ENCODE data around the gene ADGRF3. TPM values are rescaled to one million over a fixed set of nuclear protein-coding genes. Genes with fewer than 3 reads are reported as not detected.

The ADGRF3 gene
- total and polyA plus RNA-seq, 9 of the 15 experiments (the other 6 are each of a cell fraction or from before 2014, with no cell fraction given) = 0.04 to 0.54 (median 0.16) TPM; not detected in 2

DNA sequence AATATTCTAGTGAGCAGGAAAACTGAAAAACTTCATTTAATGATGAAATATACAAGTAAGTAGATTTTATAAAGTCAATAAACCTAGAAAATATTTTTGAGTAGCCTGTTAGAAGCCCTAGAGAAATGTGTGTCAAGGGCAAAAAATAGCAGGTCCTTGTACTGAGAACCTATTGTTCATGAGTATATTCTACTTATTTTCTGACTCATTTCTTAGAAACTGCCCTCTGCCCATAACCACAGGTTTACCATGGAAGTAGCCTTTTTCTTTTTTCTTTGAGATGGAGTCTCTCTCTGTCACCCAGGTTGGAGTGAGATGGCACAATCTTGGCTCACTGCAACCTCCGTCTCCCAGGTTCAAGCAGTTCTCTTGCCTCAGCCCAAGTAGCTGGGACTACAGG lies 20.1 kb downstream of the ADGRF3 start:
- DNase-seq (ENCODE audit: extremely low read depth in 1 of 4, low spot score in 3 of 4) = no peak
- no peak overlapping the region for H3K27ac ChIP-seq (ENCODE audit: extremely low read depth, low read depth, low read length)
- CTCF ChIA-PET (ENCODE audit: low intra/inter-chr PET ratio) = no interaction called here
- H2AFZ ChIP-seq (ENCODE audit: low read depth, low read length) = no peak overlapping the region
- H3K4me2 ChIP-seq (ENCODE audit: insufficient read depth, low read length) = no peak overlapping the region
- WGBS (ENCODE audit: insufficient coverage, low coverage, missing lambda C conversion rate) = 57% methylated on average over 1 of the region's 1 CpG
- H3K36me3 ChIP-seq (ENCODE audit: control insufficient read depth, insufficient read depth, low read length) = no peaks in the 10 kb centered on the region
- in situ Hi-C loops (cut with MboI) = no loop called here
- intact Hi-C loops (cut with micrococcal nuclease) = no loop called here
- no peak for FAIRE-seq
- H3K79me2 ChIP-seq (ENCODE audit: control insufficient read depth, insufficient read depth, low read length) = no peaks in the 10 kb centered on the region
- H3K9ac ChIP-seq (ENCODE audit: insufficient read depth in 1 of 2, low read depth in 2 of 2, low read length in 2 of 2) = no peak overlapping the region
- no peaks in the 10 kb centered on the region for H3K9me3 ChIP-seq (replicated peaks; ENCODE audit: control insufficient read depth, insufficient read depth, low read depth, low read length)
- H4K20me1 ChIP-seq (replicated peaks; ENCODE audit: control insufficient read depth, insufficient read depth, low read length) = no peaks in the 10 kb centered on the region
- POLR2A ChIA-PET = interaction anchor here (0.7 to 2.0 kb wide), 8 partner anchors 9 to 266 kb away, joined by 3 to 10 read pairs (median 3); partner anchors contain the start of gene HADHB
- H3K4me1 ChIP-seq (replicated peaks in 1 of 2; ENCODE audit: control insufficient read depth in 2 of 2, insufficient read depth in 2 of 2, low read length in 2 of 2) = peaks cover 0 to 6% of the 10 kb centered on the region in 2 experiments; a peak in 2 of 5 replicates
- H3K27me3 ChIP-seq (ENCODE audit: control insufficient read depth in 2 of 2, insufficient read depth in 2 of 2, low read length in 2 of 2) = peaks cover 0 to under 1% of the 10 kb centered on the region in 2 experiments; a peak in 1 of 5 replicates
- no peak overlapping the region for H3K4me3 ChIP-seq
- no peaks in the 10 kb centered on the region for H3K9me1 ChIP-seq (ENCODE audit: control insufficient read depth, insufficient read depth, low read length)
- no peak for ATAC-seq
- no TSS peak for BruUV-seq (replicated peaks)
- TF ChIP-seq LCOR (CRISPR knock-in tag; IDR thresholded peaks at IDR 0.05) (no peak), TCFL5 (CRISPR knock-in tag; conservative IDR thresholded peaks at IDR 0.05) (no peak), ZNF561 (CRISPR knock-in tag; conservative IDR thresholded peaks at IDR 0.05) (no peak), XRCC4 (IDR thresholded peaks at IDR 0.05; ENCODE audit: extremely low read depth, insufficient read depth, insufficient read length) (no peak), SMAD1 (IDR thresholded peaks at IDR 0.05; ENCODE audit: low read depth, low read length, partially characterized antibody) (no peak), CBX2 (IDR thresholded peaks at IDR 0.05; ENCODE audit: insufficient read depth, low read length, poor library complexity, severe bottlenecking) (no peak), NFIX (CRISPR knock-in tag; IDR thresholded peaks at IDR 0.05; ENCODE audit: low read depth) (no peak), ZFPM2 (CRISPR knock-in tag; IDR thresholded peaks at IDR 0.05) (no peak), NCOA4 (IDR thresholded peaks at IDR 0.05; ENCODE audit: partially characterized antibody) (no peak), ZNF197 (CRISPR knock-in tag; IDR thresholded peaks at IDR 0.05; ENCODE audit: low read depth) (no peak)
- TF ChIP-seq, protein P1, sequence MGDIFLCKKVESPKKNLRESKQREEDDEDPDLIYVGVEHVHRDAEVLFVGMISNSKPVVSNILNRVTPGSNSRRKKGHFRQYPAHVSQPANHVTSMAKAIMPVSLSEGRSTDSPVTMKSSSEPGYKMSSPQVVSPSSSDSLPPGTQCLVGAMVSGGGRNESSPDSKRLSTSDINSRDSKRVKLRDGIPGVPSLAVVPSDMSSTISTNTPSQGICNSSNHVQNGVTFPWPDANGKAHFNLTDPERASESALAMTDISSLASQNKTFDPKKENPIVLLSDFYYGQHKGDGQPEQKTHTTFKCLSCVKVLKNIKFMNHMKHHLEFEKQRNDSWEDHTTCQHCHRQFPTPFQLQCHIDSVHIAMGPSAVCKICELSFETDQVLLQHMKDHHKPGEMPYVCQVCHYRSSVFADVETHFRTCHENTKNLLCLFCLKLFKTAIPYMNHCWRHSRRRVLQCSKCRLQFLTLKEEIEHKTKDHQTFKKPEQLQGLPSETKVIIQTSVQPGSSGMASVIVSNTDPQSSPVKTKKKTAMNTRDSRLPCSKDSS (IDR thresholded peaks at IDR 0.05; ENCODE audit: low read depth, partially characterized antibody) = no peak
- TF ChIP-seq, protein P2, sequence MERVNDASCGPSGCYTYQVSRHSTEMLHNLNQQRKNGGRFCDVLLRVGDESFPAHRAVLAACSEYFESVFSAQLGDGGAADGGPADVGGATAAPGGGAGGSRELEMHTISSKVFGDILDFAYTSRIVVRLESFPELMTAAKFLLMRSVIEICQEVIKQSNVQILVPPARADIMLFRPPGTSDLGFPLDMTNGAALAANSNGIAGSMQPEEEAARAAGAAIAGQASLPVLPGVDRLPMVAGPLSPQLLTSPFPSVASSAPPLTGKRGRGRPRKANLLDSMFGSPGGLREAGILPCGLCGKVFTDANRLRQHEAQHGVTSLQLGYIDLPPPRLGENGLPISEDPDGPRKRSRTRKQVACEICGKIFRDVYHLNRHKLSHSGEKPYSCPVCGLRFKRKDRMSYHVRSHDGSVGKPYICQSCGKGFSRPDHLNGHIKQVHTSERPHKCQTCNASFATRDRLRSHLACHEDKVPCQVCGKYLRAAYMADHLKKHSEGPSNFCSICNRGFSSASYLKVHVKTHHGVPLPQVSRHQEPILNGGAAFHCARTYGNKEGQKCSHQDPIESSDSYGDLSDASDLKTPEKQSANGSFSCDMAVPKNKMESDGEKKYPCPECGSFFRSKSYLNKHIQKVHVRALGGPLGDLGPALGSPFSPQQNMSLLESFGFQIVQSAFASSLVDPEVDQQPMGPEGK (CRISPR knock-in tag; IDR thresholded peaks at IDR 0.05; ENCODE audit: borderline replicate concordance) = no peak
- TF ChIP-seq, protein P3, sequence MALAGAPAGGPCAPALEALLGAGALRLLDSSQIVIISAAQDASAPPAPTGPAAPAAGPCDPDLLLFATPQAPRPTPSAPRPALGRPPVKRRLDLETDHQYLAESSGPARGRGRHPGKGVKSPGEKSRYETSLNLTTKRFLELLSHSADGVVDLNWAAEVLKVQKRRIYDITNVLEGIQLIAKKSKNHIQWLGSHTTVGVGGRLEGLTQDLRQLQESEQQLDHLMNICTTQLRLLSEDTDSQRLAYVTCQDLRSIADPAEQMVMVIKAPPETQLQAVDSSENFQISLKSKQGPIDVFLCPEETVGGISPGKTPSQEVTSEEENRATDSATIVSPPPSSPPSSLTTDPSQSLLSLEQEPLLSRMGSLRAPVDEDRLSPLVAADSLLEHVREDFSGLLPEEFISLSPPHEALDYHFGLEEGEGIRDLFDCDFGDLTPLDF (CRISPR knock-in tag; IDR thresholded peaks at IDR 0.05) = no peak
- TF ChIP-seq, protein P4, sequence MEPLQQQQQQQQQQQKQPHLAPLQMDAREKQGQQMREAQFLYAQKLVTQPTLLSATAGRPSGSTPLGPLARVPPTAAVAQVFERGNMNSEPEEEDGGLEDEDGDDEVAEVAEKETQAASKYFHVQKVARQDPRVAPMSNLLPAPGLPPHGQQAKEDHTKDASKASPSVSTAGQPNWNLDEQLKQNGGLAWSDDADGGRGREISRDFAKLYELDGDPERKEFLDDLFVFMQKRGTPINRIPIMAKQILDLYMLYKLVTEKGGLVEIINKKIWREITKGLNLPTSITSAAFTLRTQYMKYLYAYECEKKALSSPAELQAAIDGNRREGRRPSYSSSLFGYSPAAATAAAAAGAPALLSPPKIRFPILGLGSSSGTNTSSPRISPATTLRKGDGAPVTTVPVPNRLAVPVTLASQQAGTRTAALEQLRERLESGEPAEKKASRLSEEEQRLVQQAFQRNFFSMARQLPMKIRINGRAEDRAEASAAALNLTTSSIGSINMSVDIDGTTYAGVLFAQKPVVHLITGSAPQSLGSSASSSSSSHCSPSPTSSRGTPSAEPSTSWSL (CRISPR knock-in tag; IDR thresholded peaks at IDR 0.05; ENCODE audit: borderline replicate concordance) = no peak
- TF ChIP-seq, protein P5, sequence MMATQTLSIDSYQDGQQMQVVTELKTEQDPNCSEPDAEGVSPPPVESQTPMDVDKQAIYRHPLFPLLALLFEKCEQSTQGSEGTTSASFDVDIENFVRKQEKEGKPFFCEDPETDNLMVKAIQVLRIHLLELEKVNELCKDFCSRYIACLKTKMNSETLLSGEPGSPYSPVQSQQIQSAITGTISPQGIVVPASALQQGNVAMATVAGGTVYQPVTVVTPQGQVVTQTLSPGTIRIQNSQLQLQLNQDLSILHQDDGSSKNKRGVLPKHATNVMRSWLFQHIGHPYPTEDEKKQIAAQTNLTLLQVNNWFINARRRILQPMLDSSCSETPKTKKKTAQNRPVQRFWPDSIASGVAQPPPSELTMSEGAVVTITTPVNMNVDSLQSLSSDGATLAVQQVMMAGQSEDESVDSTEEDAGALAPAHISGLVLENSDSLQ (IDR thresholded peaks at IDR 0.05) = no peak
